Sigmoid colon (tissue), 7 donors: ENCODE measurements around the gene SEC61B. TPM values are rescaled to one million over a fixed set of nuclear protein-coding genes. Genes with fewer than 3 reads are reported as not detected.

Experiments used
- DNase-seq: peaks from one replicate; pipeline ENCODE4 v3.0.0-alpha.2; 2019
- H3K27ac ChIP-seq, 4 donors: fragments of 200-600 bp; sonication (generic); one replicate each; pipeline ENCODE4 v1.5.1; 2016 to 2019; ENCODE audit warnings: mild to moderate bottlenecking in 1 of 4
- H3K27me3 ChIP-seq, 3 donors: fragments of 200-600 bp; sonication (generic); one replicate each; pipeline ENCODE4 v1.5.1; 2019; ENCODE audit warnings: mild to moderate bottlenecking in 1 of 3
- H3K36me3 ChIP-seq, 4 donors: fragments of 200-600 bp; sonication (generic); one replicate each; pipeline ENCODE4 v1.5.1; 2016 to 2019
- H3K4me1 ChIP-seq, 4 donors: fragments of 200-600 bp; sonication (generic); one replicate each; pipeline ENCODE4 v1.5.1; 2017 to 2019
- H3K4me3 ChIP-seq, 4 donors: fragments of 200-600 bp; sonication (generic); one replicate each; pipeline ENCODE4 v1.5.1; 2017 to 2019; ENCODE audit warnings: mild to moderate bottlenecking in 2 of 4, moderate library complexity in 1 of 4
- H3K9me3 ChIP-seq, 4 donors: fragments of 200-600 bp in 3 of 4; sonication (generic) in 3 of 4; one replicate each; pipeline versions ENCODE4 v1.5.1 to v1.6.1; 2013 to 2019
- EP300 ChIP-seq, 4 donors: sonication (generic); formaldehyde crosslinking; IDR thresholded peaks; one replicate each; pipeline ENCODE4 v1.6.1; 2017; ENCODE audit warnings: antibody characterized with exemption in 4 of 4
- POLR2A ChIP-seq, 2 donors: fragments of 450-650 bp; IDR thresholded peaks; one replicate each; pipeline ENCODE4 v1.6.1; 2016; ENCODE audit warnings: antibody characterized with exemption in 2 of 2, mild to moderate bottlenecking in 2 of 2, moderate library complexity in 2 of 2
- POLR2AphosphoS5 ChIP-seq, 4 donors: sonication (generic); formaldehyde crosslinking; IDR thresholded peaks; one replicate each; pipeline ENCODE4 v1.6.1; 2017; ENCODE audit warnings: antibody characterized with exemption in 4 of 4
- WGBS, 2 donors: extraction: QIAGEN DNeasy Blood & Tissue Kit; methylation state at CpG; one replicate each; pipeline ENCODE4 v1.1.7; 2013; 5-methylcytosine and 5-hydroxymethylcytosine counted together
- intact Hi-C: fragments of 100-400 bp; cut with DNase I; formaldehyde crosslinking; loops from one replicate; pipeline ENCODE4 v1.15.1; 2023
- polyA plus RNA-seq, 3 donors: library from polyadenylated mRNA; stranded (reverse); fragments of 200-250 nt; gene quantifications; one replicate each; pipeline ENCODE4 v1.2.3, GENCODE V29; 2013
- total RNA-seq, 4 donors: library from RNA; depleted of rRNA; stranded (reverse); fragments of >200 nt; gene quantifications; one replicate each; pipeline ENCODE4 v1.1.0, GENCODE V29; 2016
- TF ChIP-seq, protein P1 (sequence below), 4 experiments: fragments of 450-650 bp in 3 of 4; fragments of 200-600 bp in 1 of 4; IDR thresholded peaks; one replicate each; pipeline ENCODE4 v1.5.1; 2016 to 2019; ENCODE audit warnings: antibody characterized with exemption in 4 of 4, mild to moderate bottlenecking in 3 of 4, moderate library complexity in 2 of 4
- donor health status: healthy with polysubstance abuse.
- donor health status: Bipolar disorder and iron deficiency.
- donor health status: healthy.

SEC61B gene
- total and polyA plus RNA-seq, 7 donors: 37.1 to 343 (median 70.3) TPM

DNA sequence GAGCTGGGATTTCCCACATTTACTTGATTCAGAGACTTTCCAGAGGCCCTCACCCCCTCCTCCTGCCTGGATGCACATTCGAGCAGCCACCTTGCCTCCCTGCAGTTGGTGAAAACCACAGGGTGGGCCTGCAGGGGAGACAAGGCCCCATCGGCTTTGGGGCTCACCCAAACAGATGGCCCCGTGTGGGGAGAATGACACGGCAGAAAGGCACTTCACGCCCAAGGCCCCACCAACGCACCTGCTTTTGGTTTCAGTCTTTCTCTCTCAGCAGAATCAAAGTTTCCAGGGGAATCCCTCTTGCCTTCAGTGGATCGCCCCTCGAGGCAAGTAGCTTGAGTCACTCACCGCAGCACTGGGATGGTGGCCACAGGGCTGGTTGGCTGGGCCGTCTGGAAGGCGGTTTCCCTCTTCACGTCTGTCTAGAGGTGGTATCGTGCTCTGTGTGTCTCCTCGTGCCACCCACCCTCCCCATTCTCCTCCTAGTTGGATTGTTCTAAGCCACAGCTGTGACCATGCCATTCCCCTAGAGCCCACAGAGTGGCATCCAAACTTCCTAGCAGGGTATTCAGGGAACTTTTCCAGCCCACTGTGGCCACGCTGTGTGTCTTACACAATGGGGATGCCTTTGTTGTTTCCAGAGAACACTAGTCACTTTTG lies 31.8 kb downstream of the SEC61B start:
- no peaks in the 10 kb centered on the region for H3K9me3 ChIP-seq
- WGBS, 2 donors: 53 to 78% methylated on average over 15 of the region's 15 CpGs
- TF ChIP-seq EP300 (IDR thresholded peaks at IDR 0.05): no peak
- H3K36me3 ChIP-seq: no peaks in the 10 kb centered on the region
- no peaks in the 10 kb centered on the region for H3K27me3 ChIP-seq
- H3K4me1 ChIP-seq: peaks cover 0 to 13% (median 3%) of the 10 kb centered on the region in 4 donors
- H3K4me3 ChIP-seq: no peak overlapping the region
- DNase-seq: no peak
- no peak overlapping the region for H3K27ac ChIP-seq
- intact Hi-C loops: no loop called here

DNA sequence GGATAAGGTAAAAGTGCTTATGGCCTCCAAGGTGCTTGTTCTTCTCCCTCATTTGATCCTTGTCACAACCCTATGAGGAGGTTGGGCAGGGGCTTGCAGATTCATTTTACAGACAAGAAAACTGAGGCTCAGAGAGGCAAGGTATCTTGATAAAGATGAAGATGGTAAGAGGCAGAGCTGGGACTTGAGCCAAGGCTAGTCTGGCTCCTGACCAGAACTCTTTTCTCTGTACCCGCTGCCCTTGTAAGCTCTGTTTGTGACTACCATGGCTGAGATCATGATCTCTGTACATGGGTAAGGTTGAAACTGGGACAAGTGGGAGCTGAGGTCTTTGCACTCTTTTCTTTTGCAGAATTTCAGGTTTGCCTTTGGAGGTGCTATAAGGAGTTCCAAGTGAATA lies 33.6 kb downstream of the SEC61B start:
- no peaks in the 10 kb centered on the region for H3K36me3 ChIP-seq
- intact Hi-C loops: loop anchor here (5.0 kb wide), 1 partner anchor 562 kb away; no protein-coding TSS in a partner anchor
- no peaks in the 10 kb centered on the region for H3K27me3 ChIP-seq
- H3K4me3 ChIP-seq: no peak overlapping the region
- 82 to 88% methylated on average over 1 of the region's 1 CpG for WGBS, 2 donors
- H3K4me1 ChIP-seq: peaks cover 0 to 26% (median 14%) of the 10 kb centered on the region in 4 donors
- no peak for DNase-seq
- no peaks in the 10 kb centered on the region for H3K9me3 ChIP-seq
- TF ChIP-seq, protein P1, sequence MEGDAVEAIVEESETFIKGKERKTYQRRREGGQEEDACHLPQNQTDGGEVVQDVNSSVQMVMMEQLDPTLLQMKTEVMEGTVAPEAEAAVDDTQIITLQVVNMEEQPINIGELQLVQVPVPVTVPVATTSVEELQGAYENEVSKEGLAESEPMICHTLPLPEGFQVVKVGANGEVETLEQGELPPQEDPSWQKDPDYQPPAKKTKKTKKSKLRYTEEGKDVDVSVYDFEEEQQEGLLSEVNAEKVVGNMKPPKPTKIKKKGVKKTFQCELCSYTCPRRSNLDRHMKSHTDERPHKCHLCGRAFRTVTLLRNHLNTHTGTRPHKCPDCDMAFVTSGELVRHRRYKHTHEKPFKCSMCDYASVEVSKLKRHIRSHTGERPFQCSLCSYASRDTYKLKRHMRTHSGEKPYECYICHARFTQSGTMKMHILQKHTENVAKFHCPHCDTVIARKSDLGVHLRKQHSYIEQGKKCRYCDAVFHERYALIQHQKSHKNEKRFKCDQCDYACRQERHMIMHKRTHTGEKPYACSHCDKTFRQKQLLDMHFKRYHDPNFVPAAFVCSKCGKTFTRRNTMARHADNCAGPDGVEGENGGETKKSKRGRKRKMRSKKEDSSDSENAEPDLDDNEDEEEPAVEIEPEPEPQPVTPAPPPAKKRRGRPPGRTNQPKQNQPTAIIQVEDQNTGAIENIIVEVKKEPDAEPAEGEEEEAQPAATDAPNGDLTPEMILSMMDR (IDR thresholded peaks at IDR 0.05): no peak
- no peak for TF ChIP-seq POLR2A (IDR thresholded peaks at IDR 0.05)
- no peak for TF ChIP-seq EP300 (IDR thresholded peaks at IDR 0.05)
- no peak for TF ChIP-seq POLR2AphosphoS5 (IDR thresholded peaks at IDR 0.05)
- H3K27ac ChIP-seq: peak overlapping the region in 1 of 4 donors; percentile 17

DNA sequence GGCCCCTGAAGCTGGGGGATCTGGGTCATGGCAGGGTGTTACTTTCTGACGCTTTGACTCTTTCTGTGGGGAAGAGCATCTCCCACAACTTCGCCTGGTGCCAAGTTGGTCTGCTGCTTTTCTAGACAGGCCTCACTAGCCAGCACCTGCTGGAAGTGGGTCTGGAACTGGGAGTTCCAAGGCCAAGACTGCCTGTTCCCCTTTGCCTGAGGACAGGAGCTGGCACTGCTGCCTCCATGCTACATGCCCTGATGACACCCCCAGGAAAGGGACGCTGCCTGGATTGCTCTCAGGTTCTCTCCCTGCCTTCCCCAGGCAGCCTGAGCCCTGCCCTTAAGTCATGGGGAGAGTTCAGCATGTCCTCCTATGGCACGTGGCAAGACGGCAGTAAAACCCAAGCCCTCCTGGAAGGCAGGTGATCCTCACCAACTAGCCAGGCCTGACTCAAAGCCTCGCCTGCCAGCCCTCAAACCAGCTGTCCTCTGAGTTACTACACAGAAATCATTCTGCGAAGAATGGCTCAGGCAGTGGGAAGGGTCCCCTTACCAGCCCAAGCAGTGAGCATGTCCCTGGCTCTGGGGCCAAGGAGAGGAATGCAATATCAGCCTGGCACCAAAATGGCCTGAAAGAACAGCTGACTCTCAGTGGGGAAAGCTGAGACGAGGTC lies 35.8 kb downstream of the SEC61B start:
- intact Hi-C loops: loop anchor here (2.0 to 5.0 kb wide), 2 partner anchors 35 to 559 kb away; partner anchors contain the start of gene SEC61B
- WGBS, 2 donors: 86 to 94% methylated on average over 8 of the region's 8 CpGs
- no peaks in the 10 kb centered on the region for H3K36me3 ChIP-seq
- TF ChIP-seq, protein P1 (IDR thresholded peaks at IDR 0.05): no peak
- no peaks in the 10 kb centered on the region for H3K27me3 ChIP-seq
- H3K27ac ChIP-seq: peak overlapping the region in 2 of 4 donors; percentile 75 to 79
- H3K9me3 ChIP-seq: no peaks in the 10 kb centered on the region
- H3K4me3 ChIP-seq: no peak overlapping the region
- DNase-seq: no peak
- H3K4me1 ChIP-seq: peaks cover 0 to 30% (median 14%) of the 10 kb centered on the region in 4 donors

DNA sequence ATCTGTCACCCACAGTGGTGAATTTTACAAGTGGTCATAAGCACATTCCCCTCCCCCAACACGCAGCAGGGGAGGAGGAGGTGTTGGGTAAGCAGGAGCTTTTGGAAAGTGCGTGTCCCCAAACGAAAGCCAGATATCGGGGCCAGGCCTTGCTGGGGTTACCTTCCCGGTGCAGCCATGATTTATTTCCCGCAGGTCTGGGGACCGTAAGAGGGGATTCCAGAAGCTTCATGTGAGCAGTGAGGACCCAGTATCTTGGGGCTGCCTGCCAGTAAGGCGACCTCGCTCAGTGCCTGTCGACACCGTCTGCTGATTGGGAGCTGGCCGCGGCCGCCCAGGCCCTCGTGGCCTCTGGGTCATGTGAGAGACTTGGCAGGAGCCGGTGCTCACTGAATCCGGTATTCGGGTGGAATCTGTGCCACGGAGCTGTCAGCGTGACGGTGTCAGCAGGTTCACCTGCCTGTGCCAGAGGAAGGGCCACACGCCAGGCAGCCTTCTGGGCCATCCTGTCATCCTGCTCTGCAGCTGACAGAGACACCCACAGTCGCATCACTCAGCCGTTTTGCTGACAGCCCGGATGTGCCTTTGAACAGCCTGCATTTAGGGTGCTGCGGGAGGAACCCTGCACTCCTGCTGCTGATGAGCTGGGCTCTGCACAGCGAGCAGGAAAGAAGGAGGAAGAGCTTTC lies 37.3 kb downstream of the SEC61B start:
- H3K9me3 ChIP-seq: no peaks in the 10 kb centered on the region
- H3K27me3 ChIP-seq: no peaks in the 10 kb centered on the region
- H3K36me3 ChIP-seq: no peaks in the 10 kb centered on the region
- 20 to 41% methylated on average over 27 of the region's 27 CpGs for WGBS, 2 donors
- TF ChIP-seq POLR2A (IDR thresholded peaks at IDR 0.05): no peak
- TF ChIP-seq POLR2AphosphoS5 (IDR thresholded peaks at IDR 0.05): peak in 3 of 4 donors; percentile 64 to 76 (median 69)
- peak in 1 of 4 donors; percentile 85 for TF ChIP-seq EP300 (IDR thresholded peaks at IDR 0.05)
- peak overlapping the region; percentile 75 to 79 (median 76) for H3K27ac ChIP-seq
- H3K4me3 ChIP-seq: peak overlapping the region; percentile 30 to 52 (median 46)
- intact Hi-C loops: loop anchor here (2.0 to 5.0 kb wide), 2 partner anchors 37 to 558 kb away; partner anchors contain the start of gene SEC61B
- peaks cover 0 to 30% (median 14%) of the 10 kb centered on the region in 4 donors for H3K4me1 ChIP-seq
- DNase-seq: peak; percentile 93

DNA sequence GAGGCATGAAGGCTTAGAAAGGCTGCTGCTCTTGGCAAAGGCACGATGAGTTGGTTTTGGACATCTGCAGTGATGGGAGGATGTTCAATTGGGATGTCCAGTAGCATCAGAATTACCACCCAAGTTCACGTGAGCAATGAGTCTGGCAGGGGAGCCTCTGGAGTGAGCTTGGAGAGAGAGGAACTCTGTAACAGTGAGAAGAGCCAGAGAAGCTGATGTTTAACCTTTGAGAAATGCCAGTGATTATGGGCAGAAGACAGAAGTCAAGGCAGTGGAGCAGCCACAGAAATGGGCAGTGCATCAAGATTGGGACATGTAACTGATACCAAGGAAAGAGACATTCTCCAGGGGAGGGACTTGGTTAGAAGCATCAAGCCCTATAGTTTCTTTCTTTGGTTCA lies 39.8 kb downstream of the SEC61B start:
- peak in 2 of 4 donors; percentile 54 to 63 for TF ChIP-seq POLR2AphosphoS5 (IDR thresholded peaks at IDR 0.05)
- TF ChIP-seq, protein P1 (IDR thresholded peaks at IDR 0.05): no peak
- intact Hi-C loops: loop anchor here (10.0 kb wide), 2 partner anchors 643 to 1063 kb away; partner anchors contain the start of gene STX17
- no peak for DNase-seq
- Histone ChIP-seq H3K36me3 (no peaks in the 10 kb centered on the region), H3K27ac (peak overlapping the region in 2 of 4 donors; percentile 16 to 40), H3K9me3 (no peaks in the 10 kb centered on the region), H3K4me1 (peaks cover 0 to 29% (median 19%) of the 10 kb centered on the region in 4 donors), H3K27me3 (no peaks in the 10 kb centered on the region), H3K4me3 (no peak overlapping the region)
- WGBS, 2 donors: 87 to 92% methylated on average over 2 of the region's 2 CpGs
